PC-9 (cell line): ENCODE measurements around the gene MED22. TPM values are rescaled to one million over a fixed set of nuclear protein-coding genes. Genes with fewer than 3 reads are reported as not detected.

Experiments
- BruUV-seq: library from RNA; stranded (reverse); fragments of 400-500 nt; replicated peaks from 2 replicates; lab custom pipeline; 2021; lab: Mats Ljungman, UMichigan
- CTCF ChIA-PET: fragments of 300-600 bp; sonication (Branson Sonifier 250); formaldehyde crosslinking; loops from one replicate; lab custom pipeline; 2022; ENCODE audit warnings: antibody characterized with exemption; lab: Charles Lee
- POLR2A ChIA-PET: fragments of 300-600 bp; sonication (Branson Sonifier 250); formaldehyde crosslinking; loops from one replicate; lab custom pipeline; 2022; ENCODE audit warnings: antibody characterized with exemption; ENCODE audit not compliant: unreplicated experiment; lab: Charles Lee
- DNase-seq, 2 experiments: peaks; one replicate each; pipeline versions ENCODE4 v3.0.0 to v3.0.0-alpha.2; 2015 to 2022; ENCODE audit warnings: mixed read lengths in 1 of 2
- H2AFZ ChIP-seq: fragments of 200-600 bp; sonication (generic); 2 replicates; pipeline ENCODE4 v1.8.1; 2017; ENCODE audit warnings: antibody characterized with exemption
- H3F3A ChIP-seq: fragments of 200-600 bp; sonication (generic); 2 replicates; pipeline ENCODE4 v1.8.1; 2017; ENCODE audit warnings: antibody characterized with exemption, mild to moderate bottlenecking, low read depth; ENCODE audit not compliant: insufficient read depth
- H3K27ac ChIP-seq: fragments of 200-600 bp; sonication (generic); 2 replicates; pipeline ENCODE4 v1.6.1; 2016; ENCODE audit warnings: mixed run types
- H3K27me3 ChIP-seq: fragments of 200-600 bp; sonication (generic); 2 replicates; pipeline ENCODE4 v1.6.1; 2016; ENCODE audit warnings: low read depth, mixed run types; ENCODE audit not compliant: insufficient read depth
- H3K36me3 ChIP-seq: fragments of 200-600 bp; sonication (generic); 2 replicates; pipeline ENCODE4 v1.6.1; 2016; ENCODE audit warnings: low read depth, mixed run types
- H3K4me1 ChIP-seq: fragments of 200-600 bp; sonication (generic); replicated peaks from 2 replicates; pipeline ENCODE4 v1.6.1; 2016; ENCODE audit warnings: mixed run types; ENCODE audit not compliant: insufficient read depth
- H3K4me2 ChIP-seq: fragments of 200-600 bp; sonication (generic); 2 replicates; pipeline ENCODE4 v1.6.1; 2017; ENCODE audit warnings: mixed run types
- H3K4me3 ChIP-seq: fragments of 200-600 bp; sonication (generic); 2 replicates; pipeline ENCODE4 v1.6.1; 2016; ENCODE audit warnings: mixed run types
- H3K79me2 ChIP-seq: fragments of 200-600 bp; sonication (generic); 2 replicates; pipeline ENCODE4 v1.6.1; 2017; ENCODE audit warnings: low read depth, mixed run types
- H3K9me2 ChIP-seq: fragments of 200-600 bp; sonication (generic); 2 replicates; pipeline ENCODE4 v1.8.1; 2017; ENCODE audit warnings: mild to moderate bottlenecking; ENCODE audit not compliant: insufficient read depth
- H3K9me3 ChIP-seq: fragments of 200-600 bp; sonication (generic); 2 replicates; pipeline ENCODE4 v1.8.1; 2016; ENCODE audit warnings: low read depth; ENCODE audit not compliant: insufficient read depth
- H4K20me1 ChIP-seq: fragments of 200-600 bp; sonication (generic); 2 replicates; pipeline ENCODE4 v1.8.1; 2017; ENCODE audit not compliant: insufficient read depth
- EZH2 ChIP-seq: fragments of 200-600 bp; sonication (generic); IDR thresholded peaks from 2 replicates; pipeline ENCODE4 v1.8.0; 2017; ENCODE audit warnings: antibody characterized with exemption, low read depth
- intact Hi-C: fragments of 100-400 bp; cut with micrococcal nuclease; formaldehyde crosslinking; loops from one replicate; pipeline ENCODE4 v1.10.0; 2022; ENCODE audit not compliant: unreplicated experiment
- total RNA-seq: library from RNA; stranded (reverse); gene quantifications from 2 replicates; pipeline ENCODE4 v1.2.3, GENCODE V29; 2021
- TF ChIP-seq, protein P1 (sequence below): fragments of 200-600 bp; sonication (generic); conservative IDR thresholded peaks from 2 replicates; pipeline ENCODE4 v1.6.1; 2017; ENCODE audit warnings: mixed run types, antibody characterized with exemption, mild to moderate bottlenecking, moderate library complexity

MED22 gene
- total RNA-seq, 1 experiment from 2014 or later, result 38.7 TPM

DNA sequence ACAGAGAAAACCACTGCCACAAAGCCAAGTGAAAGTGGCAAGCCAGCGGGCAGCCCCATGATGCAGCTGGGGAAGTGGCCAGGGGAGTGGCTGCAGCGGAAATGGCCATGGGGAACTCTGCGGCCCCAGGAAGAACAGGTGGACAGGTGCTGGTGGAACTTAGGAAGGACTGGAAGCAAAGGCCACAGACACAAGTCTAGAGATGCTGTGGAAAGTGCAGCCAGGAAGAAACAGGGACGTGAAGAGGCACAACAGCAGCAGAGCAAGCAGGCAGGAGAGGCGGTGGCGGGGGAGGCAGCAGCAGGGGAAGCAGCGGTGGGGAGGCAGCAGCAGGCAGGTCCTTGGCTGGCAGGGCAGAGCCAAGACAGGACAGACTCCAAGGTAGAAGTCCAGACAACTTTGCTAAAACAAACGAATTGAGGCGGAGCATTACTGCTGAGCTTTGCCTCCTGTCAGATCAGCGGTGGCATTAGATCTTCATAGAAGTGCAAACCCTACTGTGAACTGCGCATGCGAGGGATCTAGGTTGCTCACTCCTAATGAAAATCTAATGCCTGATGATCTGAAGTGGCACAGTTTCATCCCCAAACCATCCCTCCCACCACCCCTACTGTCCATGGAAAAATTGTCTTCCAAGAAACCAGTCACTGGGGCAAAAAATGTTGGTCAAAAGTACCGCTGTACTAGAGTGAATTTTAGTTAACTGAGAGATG, 23.8 kb downstream of the MED22 start:
- Histone ChIP-seq H3K4me2 (no peak overlapping the region), H3K4me3 (no peak overlapping the region), H3K9me3 (no peaks in the 10 kb centered on the region), H3K27ac (no peak overlapping the region), H2AFZ (no peak overlapping the region), H3K9me2 (no peaks in the 10 kb centered on the region), H3F3A (0 out of 2 replicates have a peak, but pooled peaks cover 3% of the 10 kb centered on the region), H3K79me2 (no peaks in the 10 kb centered on the region), H4K20me1 (no peaks in the 10 kb centered on the region), H3K36me3 (no peaks in the 10 kb centered on the region), H3K4me1 (no peaks in the 10 kb centered on the region), H3K27me3 (peaks cover 34% of the 10 kb centered on the region)
- TF ChIP-seq EZH2, result no peak
- TF ChIP-seq, protein P1, sequence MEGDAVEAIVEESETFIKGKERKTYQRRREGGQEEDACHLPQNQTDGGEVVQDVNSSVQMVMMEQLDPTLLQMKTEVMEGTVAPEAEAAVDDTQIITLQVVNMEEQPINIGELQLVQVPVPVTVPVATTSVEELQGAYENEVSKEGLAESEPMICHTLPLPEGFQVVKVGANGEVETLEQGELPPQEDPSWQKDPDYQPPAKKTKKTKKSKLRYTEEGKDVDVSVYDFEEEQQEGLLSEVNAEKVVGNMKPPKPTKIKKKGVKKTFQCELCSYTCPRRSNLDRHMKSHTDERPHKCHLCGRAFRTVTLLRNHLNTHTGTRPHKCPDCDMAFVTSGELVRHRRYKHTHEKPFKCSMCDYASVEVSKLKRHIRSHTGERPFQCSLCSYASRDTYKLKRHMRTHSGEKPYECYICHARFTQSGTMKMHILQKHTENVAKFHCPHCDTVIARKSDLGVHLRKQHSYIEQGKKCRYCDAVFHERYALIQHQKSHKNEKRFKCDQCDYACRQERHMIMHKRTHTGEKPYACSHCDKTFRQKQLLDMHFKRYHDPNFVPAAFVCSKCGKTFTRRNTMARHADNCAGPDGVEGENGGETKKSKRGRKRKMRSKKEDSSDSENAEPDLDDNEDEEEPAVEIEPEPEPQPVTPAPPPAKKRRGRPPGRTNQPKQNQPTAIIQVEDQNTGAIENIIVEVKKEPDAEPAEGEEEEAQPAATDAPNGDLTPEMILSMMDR, result no peak
- CTCF ChIA-PET, result no interaction called here
- no TSS peak for BruUV-seq
- intact Hi-C loops, result no loop called here
- no peak for DNase-seq
- POLR2A ChIA-PET, result no interaction called here

DNA sequence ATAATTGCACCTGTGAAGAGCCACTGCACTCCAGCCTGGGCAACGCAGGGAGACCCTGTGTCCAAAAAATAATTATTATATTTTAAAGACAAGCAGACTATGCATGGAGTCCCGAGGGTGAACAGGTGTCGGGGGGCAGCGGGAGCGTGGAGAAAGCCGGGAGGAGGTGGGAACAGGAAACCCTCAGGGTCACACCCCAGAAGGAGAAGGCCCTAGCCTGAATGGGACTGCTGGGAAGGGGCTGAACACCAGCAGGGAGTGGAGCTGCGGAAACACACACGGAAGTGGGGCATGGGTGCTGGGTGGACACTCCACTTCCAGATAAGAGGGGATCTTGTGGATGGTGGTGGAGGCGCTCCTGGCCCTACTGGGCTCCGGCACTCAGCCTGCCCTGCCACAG, 24.7 kb downstream of the MED22 start:
- intact Hi-C loops, result no loop called here
- Histone ChIP-seq H3K9me3 (no peaks in the 10 kb centered on the region), H3K36me3 (no peaks in the 10 kb centered on the region), H3K4me2 (no peak overlapping the region), H3K4me1 (no peaks in the 10 kb centered on the region), H3K27me3 (peaks cover 34% of the 10 kb centered on the region), H3K9me2 (no peaks in the 10 kb centered on the region), H3F3A (no peaks in the 10 kb centered on the region), H4K20me1 (no peaks in the 10 kb centered on the region), H3K4me3 (no peak overlapping the region), H2AFZ (no peak overlapping the region), H3K27ac (no peak overlapping the region), H3K79me2 (no peaks in the 10 kb centered on the region)
- TF ChIP-seq, protein P1, result no peak
- no peak for TF ChIP-seq EZH2
- no TSS peak for BruUV-seq
- no peak for DNase-seq
- ChIA-PET POLR2A (no interaction called here), CTCF (no interaction called here)

DNA sequence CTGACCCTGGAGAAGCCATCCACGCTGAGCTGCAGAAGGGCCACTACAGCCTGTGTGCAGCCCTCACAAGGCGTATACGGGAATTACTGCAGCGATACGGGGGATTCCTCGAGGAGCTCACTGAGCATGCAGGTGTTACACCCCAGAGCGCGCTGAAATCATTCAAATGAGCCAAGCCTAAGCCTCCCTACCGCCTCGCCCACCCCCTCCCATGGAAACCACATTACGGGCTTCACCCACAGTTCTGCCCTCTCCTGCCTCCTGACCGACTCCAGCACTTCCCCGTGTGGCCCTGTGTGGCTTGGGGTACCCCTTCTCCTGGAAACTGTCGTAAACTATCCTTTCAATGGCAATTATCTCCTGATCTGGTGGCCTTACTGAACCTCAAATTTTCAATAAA, 25.2 kb downstream of the MED22 start:
- Histone ChIP-seq H4K20me1 (no peaks in the 10 kb centered on the region), H3K9me2 (no peaks in the 10 kb centered on the region), H3K36me3 (no peaks in the 10 kb centered on the region), H2AFZ (no peak overlapping the region), H3K4me1 (no peaks in the 10 kb centered on the region), H3K4me2 (no peak overlapping the region), H3K27me3 (peaks cover 34% of the 10 kb centered on the region), H3F3A (no peaks in the 10 kb centered on the region), H3K4me3 (no peak overlapping the region), H3K9me3 (no peaks in the 10 kb centered on the region), H3K79me2 (no peaks in the 10 kb centered on the region), H3K27ac (no peak overlapping the region)
- intact Hi-C loops, result no loop called here
- CTCF ChIA-PET, result no interaction called here
- no TSS peak for BruUV-seq
- TF ChIP-seq EZH2, result no peak
- TF ChIP-seq, protein P1, result no peak
- POLR2A ChIA-PET, result no interaction called here
- DNase-seq, result no peak
